ENCODE results near the gene HGD. TPM values are rescaled to one million over a fixed set of nuclear protein-coding genes. Genes with fewer than 3 reads are reported as not detected.

HGD gene
- total and polyA plus RNA-seq, 2 of the 13 experiments (the other 11 are each of a cell fraction or from before 2014, with no cell fraction given): 265 to 398 TPM

- TF ChIP-seq POGZ (CRISPR knock-in tag; IDR thresholded peaks at IDR 0.05) (peak; percentile 71; the same call in 1 of the 2 replicates), BHLHE40 (IDR thresholded peaks at IDR 0.05; ENCODE audit: low read length) (no peak), ZKSCAN5 (CRISPR knock-in tag; IDR thresholded peaks at IDR 0.05) (no peak; the same call in 1 of the 2 replicates), REXO4 (CRISPR knock-in tag; IDR thresholded peaks at IDR 0.05; ENCODE audit: borderline replicate concordance) (no peak), SKI (IDR thresholded peaks at IDR 0.05; ENCODE audit: partially characterized antibody) (no peak), ZNF576 (CRISPR knock-in tag; IDR thresholded peaks at IDR 0.05) (no peak), ZNF775 (CRISPR knock-in tag; IDR thresholded peaks at IDR 0.05; ENCODE audit: borderline replicate concordance) (no peak), SRSF4 (IDR thresholded peaks at IDR 0.05; ENCODE audit: low read depth, low read length, poor library complexity, severe bottlenecking) (no peak), SP2 (CRISPR knock-in tag; IDR thresholded peaks at IDR 0.05) (no peak), ATM (IDR thresholded peaks at IDR 0.05; ENCODE audit: borderline replicate concordance) (no peak), SMC3 (IDR thresholded peaks at IDR 0.05; ENCODE audit: low read length) (no peak), REST (IDR thresholded peaks at IDR 0.05; ENCODE audit: borderline replicate concordance in 1 of 2, low read depth in 1 of 2, low read length in 2 of 2) (peak in 1 of 2 experiments; percentile 51; a peak in 1 of 4 replicates), TP53 (CRISPR knock-in tag; conservative IDR thresholded peaks at IDR 0.05) (no peak), SP5 (CRISPR knock-in tag; IDR thresholded peaks at IDR 0.05; ENCODE audit: borderline replicate concordance, low read depth) (no peak; the same call in 1 of the 2 replicates)
- TF ChIP-seq, protein P1, sequence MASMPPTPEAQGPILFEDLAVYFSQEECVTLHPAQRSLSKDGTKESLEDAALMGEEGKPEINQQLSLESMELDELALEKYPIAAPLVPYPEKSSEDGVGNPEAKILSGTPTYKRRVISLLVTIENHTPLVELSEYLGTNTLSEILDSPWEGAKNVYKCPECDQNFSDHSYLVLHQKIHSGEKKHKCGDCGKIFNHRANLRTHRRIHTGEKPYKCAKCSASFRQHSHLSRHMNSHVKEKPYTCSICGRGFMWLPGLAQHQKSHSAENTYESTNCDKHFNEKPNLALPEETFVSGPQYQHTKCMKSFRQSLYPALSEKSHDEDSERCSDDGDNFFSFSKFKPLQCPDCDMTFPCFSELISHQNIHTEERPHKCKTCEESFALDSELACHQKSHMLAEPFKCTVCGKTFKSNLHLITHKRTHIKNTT (CRISPR knock-in tag; IDR thresholded peaks at IDR 0.05): no peak
- TF ChIP-seq, protein P2, sequence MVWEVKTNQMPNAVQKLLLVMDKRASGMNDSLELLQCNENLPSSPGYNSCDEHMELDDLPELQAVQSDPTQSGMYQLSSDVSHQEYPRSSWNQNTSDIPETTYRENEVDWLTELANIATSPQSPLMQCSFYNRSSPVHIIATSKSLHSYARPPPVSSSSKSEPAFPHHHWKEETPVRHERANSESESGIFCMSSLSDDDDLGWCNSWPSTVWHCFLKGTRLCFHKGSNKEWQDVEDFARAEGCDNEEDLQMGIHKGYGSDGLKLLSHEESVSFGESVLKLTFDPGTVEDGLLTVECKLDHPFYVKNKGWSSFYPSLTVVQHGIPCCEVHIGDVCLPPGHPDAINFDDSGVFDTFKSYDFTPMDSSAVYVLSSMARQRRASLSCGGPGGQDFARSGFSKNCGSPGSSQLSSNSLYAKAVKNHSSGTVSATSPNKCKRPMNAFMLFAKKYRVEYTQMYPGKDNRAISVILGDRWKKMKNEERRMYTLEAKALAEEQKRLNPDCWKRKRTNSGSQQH (CRISPR knock-in tag; IDR thresholded peaks at IDR 0.05; ENCODE audit: low read depth): peak; percentile 65; the same call in 1 of the 2 replicates
- TF ChIP-seq, protein P3, sequence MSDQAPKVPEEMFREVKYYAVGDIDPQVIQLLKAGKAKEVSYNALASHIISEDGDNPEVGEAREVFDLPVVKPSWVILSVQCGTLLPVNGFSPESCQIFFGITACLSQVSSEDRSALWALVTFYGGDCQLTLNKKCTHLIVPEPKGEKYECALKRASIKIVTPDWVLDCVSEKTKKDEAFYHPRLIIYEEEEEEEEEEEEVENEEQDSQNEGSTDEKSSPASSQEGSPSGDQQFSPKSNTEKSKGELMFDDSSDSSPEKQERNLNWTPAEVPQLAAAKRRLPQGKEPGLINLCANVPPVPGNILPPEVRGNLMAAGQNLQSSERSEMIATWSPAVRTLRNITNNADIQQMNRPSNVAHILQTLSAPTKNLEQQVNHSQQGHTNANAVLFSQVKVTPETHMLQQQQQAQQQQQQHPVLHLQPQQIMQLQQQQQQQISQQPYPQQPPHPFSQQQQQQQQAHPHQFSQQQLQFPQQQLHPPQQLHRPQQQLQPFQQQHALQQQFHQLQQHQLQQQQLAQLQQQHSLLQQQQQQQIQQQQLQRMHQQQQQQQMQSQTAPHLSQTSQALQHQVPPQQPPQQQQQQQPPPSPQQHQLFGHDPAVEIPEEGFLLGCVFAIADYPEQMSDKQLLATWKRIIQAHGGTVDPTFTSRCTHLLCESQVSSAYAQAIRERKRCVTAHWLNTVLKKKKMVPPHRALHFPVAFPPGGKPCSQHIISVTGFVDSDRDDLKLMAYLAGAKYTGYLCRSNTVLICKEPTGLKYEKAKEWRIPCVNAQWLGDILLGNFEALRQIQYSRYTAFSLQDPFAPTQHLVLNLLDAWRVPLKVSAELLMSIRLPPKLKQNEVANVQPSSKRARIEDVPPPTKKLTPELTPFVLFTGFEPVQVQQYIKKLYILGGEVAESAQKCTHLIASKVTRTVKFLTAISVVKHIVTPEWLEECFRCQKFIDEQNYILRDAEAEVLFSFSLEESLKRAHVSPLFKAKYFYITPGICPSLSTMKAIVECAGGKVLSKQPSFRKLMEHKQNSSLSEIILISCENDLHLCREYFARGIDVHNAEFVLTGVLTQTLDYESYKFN (CRISPR knock-in tag; conservative IDR thresholded peaks at IDR 0.05): 0 out of 2 replicates have a peak, but pooled peaks have one; percentile 16
Measured at GRCh38 chr3:120596116-120596852, 85.8 kb downstream of the HGD start, which contains the start of gene NDUFB4 (continued).

All from HepG2 (cell line).